Tibial artery (tissue), 4 donors: ENCODE data around the gene HNRNPDL.
"Not testable (repeated sequence)": the region's sequence is repeated elsewhere in the genome, so short reads cannot be mapped to it uniquely, and the experiment has no call there.

Experiments used
- DNase-seq, 2 donors: peaks; one replicate each; pipeline ENCODE4 v3.0.0-alpha.2; 2019
- H3K27ac ChIP-seq, 2 donors: fragments of 200-600 bp; sonication (generic) in 1 of 2; 1 replicate in 1 of 2; 2 replicates in 1 of 2; pipeline ENCODE4 v1.5.1; 2018 to 2019; ENCODE audit warnings: mild to moderate bottlenecking in 1 of 2
- H3K27me3 ChIP-seq, 2 donors: fragments of 200-600 bp; sonication (generic) in 1 of 2; one replicate each; pipeline versions ENCODE4 v1.5.1 to v1.6.0; 2016 to 2019
- H3K36me3 ChIP-seq, 3 donors: fragments of 200-600 bp; sonication (generic) in 2 of 3; one replicate each; pipeline ENCODE4 v1.5.1; 2016 to 2019; ENCODE audit warnings: mild to moderate bottlenecking in 2 of 3
- H3K4me1 ChIP-seq, 4 donors: fragments of 200-600 bp; sonication (generic) in 2 of 4; 1 replicate in 3 of 4; 2 replicates in 1 of 4; pipeline ENCODE4 v1.5.1; 2016 to 2019
- H3K4me3 ChIP-seq, 2 donors: fragments of 200-600 bp; sonication (generic) in 1 of 2; 1 replicate in 1 of 2; 2 replicates in 1 of 2; pipeline ENCODE4 v1.5.1; 2018 to 2019; ENCODE audit warnings: mild to moderate bottlenecking in 2 of 2
- H3K9me3 ChIP-seq, 3 donors: fragments of 200-600 bp; sonication (generic) in 1 of 3; one replicate each; pipeline ENCODE4 v1.5.1; 2016 to 2019
- intact Hi-C: fragments of 100-400 bp; cut with DNase I; formaldehyde crosslinking; loops from one replicate; pipeline ENCODE4 v1.15.0; 2023; ENCODE audit warnings: low total_unique reads
- TF ChIP-seq, protein P1 (sequence below), 2 experiments: fragments of 200-600 bp in 1 of 2; fragments of 450-650 bp in 1 of 2; IDR thresholded peaks; one replicate each; pipeline ENCODE4 v1.5.1; 2017 to 2019; ENCODE audit warnings: antibody characterized with exemption in 2 of 2, mild to moderate bottlenecking in 1 of 2, moderate library complexity in 1 of 2

HNRNPDL gene

GRCh38 chr4:82398263-82398662, 32.0 kb downstream of the HNRNPDL start:
- TF ChIP-seq, protein P1, sequence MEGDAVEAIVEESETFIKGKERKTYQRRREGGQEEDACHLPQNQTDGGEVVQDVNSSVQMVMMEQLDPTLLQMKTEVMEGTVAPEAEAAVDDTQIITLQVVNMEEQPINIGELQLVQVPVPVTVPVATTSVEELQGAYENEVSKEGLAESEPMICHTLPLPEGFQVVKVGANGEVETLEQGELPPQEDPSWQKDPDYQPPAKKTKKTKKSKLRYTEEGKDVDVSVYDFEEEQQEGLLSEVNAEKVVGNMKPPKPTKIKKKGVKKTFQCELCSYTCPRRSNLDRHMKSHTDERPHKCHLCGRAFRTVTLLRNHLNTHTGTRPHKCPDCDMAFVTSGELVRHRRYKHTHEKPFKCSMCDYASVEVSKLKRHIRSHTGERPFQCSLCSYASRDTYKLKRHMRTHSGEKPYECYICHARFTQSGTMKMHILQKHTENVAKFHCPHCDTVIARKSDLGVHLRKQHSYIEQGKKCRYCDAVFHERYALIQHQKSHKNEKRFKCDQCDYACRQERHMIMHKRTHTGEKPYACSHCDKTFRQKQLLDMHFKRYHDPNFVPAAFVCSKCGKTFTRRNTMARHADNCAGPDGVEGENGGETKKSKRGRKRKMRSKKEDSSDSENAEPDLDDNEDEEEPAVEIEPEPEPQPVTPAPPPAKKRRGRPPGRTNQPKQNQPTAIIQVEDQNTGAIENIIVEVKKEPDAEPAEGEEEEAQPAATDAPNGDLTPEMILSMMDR (IDR thresholded peaks at IDR 0.05), result no peak
- no peak overlapping the region for H3K4me3 ChIP-seq
- DNase-seq, result no peak
- intact Hi-C loops, result no loop called here
- no peaks in the 10 kb centered on the region for H3K36me3 ChIP-seq
- H3K4me1 ChIP-seq, result no peaks in the 10 kb centered on the region
- no peak overlapping the region for H3K27ac ChIP-seq
- no peaks in the 10 kb centered on the region for H3K27me3 ChIP-seq
- no peaks in the 10 kb centered on the region for H3K9me3 ChIP-seq

GRCh38 chr4:82397527-82397926, 32.7 kb downstream of the HNRNPDL start:
- Histone ChIP-seq H3K36me3 (no peaks in the 10 kb centered on the region), H3K4me1 (no peaks in the 10 kb centered on the region), H3K4me3 (no peak overlapping the region), H3K27me3 (no peaks in the 10 kb centered on the region), H3K27ac (no peak overlapping the region), H3K9me3 (no peaks in the 10 kb centered on the region)
- TF ChIP-seq, protein P1 (IDR thresholded peaks at IDR 0.05), result no peak
- intact Hi-C loops, result no loop called here
- no peak for DNase-seq

DNA sequence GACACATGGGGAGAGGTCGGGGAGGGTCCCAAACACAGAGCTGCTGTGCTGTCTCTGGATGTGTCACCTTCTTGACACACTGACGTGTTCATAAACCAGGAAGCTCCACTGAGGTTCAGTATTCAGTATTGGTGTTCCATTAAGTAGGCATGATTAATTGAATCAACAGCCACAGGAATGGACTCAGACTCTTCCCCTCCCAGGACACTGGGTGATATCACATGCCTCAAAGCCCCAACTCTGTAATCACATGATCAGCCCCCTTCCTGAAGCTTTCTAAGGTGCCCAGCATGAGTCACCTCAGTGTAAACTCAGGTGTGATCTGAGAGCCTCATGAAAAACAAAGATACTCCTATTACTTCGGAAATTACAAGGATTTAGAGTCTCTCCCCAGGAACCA, 35.4 kb downstream of the HNRNPDL start:
- H3K27me3 ChIP-seq, result no peaks in the 10 kb centered on the region
- DNase-seq, result no peak
- H3K9me3 ChIP-seq, result no peaks in the 10 kb centered on the region
- TF ChIP-seq, protein P1 (IDR thresholded peaks at IDR 0.05), result no peak
- H3K36me3 ChIP-seq, result no peaks in the 10 kb centered on the region
- H3K4me3 ChIP-seq, result no peak overlapping the region
- intact Hi-C loops, result no loop called here
- H3K27ac ChIP-seq, result no peak overlapping the region
- no peaks in the 10 kb centered on the region for H3K4me1 ChIP-seq

DNA sequence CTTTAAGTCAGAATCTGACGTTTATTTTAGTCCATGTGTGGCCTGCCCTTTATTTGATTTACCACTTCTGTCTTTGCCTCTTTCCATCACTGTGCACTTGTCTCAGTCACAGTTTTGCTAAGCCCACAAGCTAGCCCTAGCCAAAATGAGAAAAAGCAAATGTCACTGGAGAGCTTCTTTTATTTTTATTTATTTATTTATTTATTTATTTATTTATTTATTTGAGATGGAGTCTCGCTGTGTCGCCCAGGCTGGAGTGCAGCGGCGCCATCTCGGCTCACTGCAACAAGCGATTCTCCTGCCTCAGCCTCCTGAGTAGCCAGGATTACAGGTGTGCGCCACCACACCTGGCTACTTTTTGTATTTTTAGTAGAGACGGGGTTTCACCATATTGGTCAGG, 40.2 kb downstream of the HNRNPDL start:
- H3K27ac ChIP-seq, H3K9me3 ChIP-seq, DNase-seq, H3K4me3 ChIP-seq, H3K36me3 ChIP-seq, H3K4me1 ChIP-seq, intact Hi-C loops, H3K27me3 ChIP-seq: not testable (repeated sequence)

- H3K4me3 ChIP-seq, result no peak overlapping the region
- TF ChIP-seq, protein P1 (IDR thresholded peaks at IDR 0.05), result no peak
- H3K27ac ChIP-seq, result no peak overlapping the region
- H3K9me3 ChIP-seq, result no peaks in the 10 kb centered on the region
- no peaks in the 10 kb centered on the region for H3K27me3 ChIP-seq
- intact Hi-C loops, result no loop called here
- H3K4me1 ChIP-seq, result no peaks in the 10 kb centered on the region
- DNase-seq, result no peak
- no peaks in the 10 kb centered on the region for H3K36me3 ChIP-seq
Observed at GRCh38 chr4:82388405-82388804, 41.9 kb downstream of the HNRNPDL start.

DNA sequence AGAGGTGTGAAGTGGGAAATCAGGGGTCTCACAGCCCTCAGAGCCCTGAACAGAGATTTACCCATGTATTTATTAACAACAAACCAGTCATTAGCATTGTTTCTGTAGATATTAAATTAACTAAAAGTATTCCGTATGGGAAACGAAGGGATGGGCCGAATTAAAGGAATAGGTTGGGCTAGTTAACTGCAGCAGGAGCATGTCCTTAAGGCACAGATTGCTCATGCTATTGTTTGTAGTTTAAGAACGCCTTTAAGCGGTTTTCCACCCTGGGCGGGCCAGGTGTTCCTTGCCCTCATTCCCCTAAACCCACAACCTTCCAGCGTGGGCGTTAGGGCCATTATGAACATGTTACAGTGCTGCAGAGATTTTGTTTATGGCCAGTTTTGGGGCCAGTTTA, 44.0 kb downstream of the HNRNPDL start:
- H3K27me3 ChIP-seq, H3K27ac ChIP-seq, intact Hi-C loops: not testable (repeated sequence)

DNA sequence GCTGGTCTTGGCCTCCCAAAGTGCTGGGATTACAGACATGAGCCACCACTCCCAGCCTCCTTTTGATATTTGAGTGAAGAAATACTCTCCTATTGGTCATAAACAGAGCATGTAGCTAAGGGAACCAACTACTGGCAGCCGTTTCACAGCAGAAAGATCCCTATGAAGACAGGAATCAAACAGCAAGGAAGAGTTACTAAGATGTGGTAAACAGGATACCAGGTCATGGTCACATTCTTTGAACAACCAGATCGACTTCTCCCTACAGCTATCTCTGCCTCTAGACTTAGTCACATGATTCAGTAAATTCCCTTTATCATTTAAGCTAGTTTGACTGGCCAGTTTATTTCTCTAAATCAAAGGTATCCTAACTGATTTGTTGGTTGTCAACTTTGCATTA, 47.5 kb downstream of the HNRNPDL start:
- intact Hi-C loops, result no loop called here
- Histone ChIP-seq H3K9me3 (no peaks in the 10 kb centered on the region), H3K36me3 (peaks cover 0 to 4% (median 0%) of the 10 kb centered on the region in 3 donors), H3K27ac (no peak overlapping the region), H3K4me1 (no peaks in the 10 kb centered on the region), H3K27me3 (no peaks in the 10 kb centered on the region), H3K4me3 (no peak overlapping the region)
- TF ChIP-seq, protein P1 (IDR thresholded peaks at IDR 0.05), result no peak
- DNase-seq, result no peak

More for the DNA sequence above, 44.0 kb downstream of the HNRNPDL start:
- not testable (repeated sequence) for H3K36me3 ChIP-seq, H3K9me3 ChIP-seq, H3K4me1 ChIP-seq, H3K4me3 ChIP-seq, DNase-seq
